SHP77 treated with DMSO at 0.1 percent for 48 hours (cell line): ENCODE data around the gene NDUFS3.
"Not testable (repeated sequence)": the region's sequence is repeated elsewhere in the genome, so short reads cannot be mapped to it uniquely, and the experiment has no call there.

Source experiments
- DNase-seq: peaks from one replicate; lab custom pipeline; 2025; lab: John Stamatoyannopoulos, UW

The NDUFS3 gene

GRCh38 chr11:47578524-47579494 is at the start of gene NDUFS3, which contains the start of gene KBTBD4:
Gene NDUFS3 (plus strand): TSS chr11:47579074. CDS start chr11:47579092, 18 bp downstream.
Gene KBTBD4 (minus strand): TSS chr11:47578970. CDS start chr11:47578951, 19 bp downstream.
- peak; percentile 91 for DNase-seq

GRCh38 chr11:47529951-47530350 is 48.9 kb upstream of the NDUFS3 start:
- DNase-seq = no peak

- DNase-seq = not testable (repeated sequence)
Measured at GRCh38 chr11:47530721-47531120, 48.2 kb upstream of the NDUFS3 start.

GRCh38 chr11:47531666-47532065 is 47.2 kb upstream of the NDUFS3 start:
- no peak for DNase-seq

GRCh38 chr11:47532597-47533213 is 46.2 kb upstream of the NDUFS3 start:
- DNase-seq = no peak

- no peak for DNase-seq
Measured at GRCh38 chr11:47533690-47534151, 45.2 kb upstream of the NDUFS3 start.

GRCh38 chr11:47534704-47535251 is 44.1 kb upstream of the NDUFS3 start:
- DNase-seq = no peak

GRCh38 chr11:47536915-47537314 is 42.0 kb upstream of the NDUFS3 start:
- DNase-seq = no peak

GRCh38 chr11:47538741-47539565 is 39.9 kb upstream of the NDUFS3 start:
- no peak for DNase-seq

- DNase-seq = no peak
Measured at GRCh38 chr11:47539681-47540039, 39.2 kb upstream of the NDUFS3 start.

- no peak for DNase-seq
Measured at GRCh38 chr11:47541070-47541469, 37.8 kb upstream of the NDUFS3 start.

- no peak for DNase-seq
Measured at GRCh38 chr11:47545298-47545697, 33.6 kb upstream of the NDUFS3 start.

GRCh38 chr11:47546274-47546673 is 32.6 kb upstream of the NDUFS3 start:
- not testable (repeated sequence) for DNase-seq

GRCh38 chr11:47550288-47551047 is 28.4 kb upstream of the NDUFS3 start:
- DNase-seq = no peak

- DNase-seq = no peak
Measured at GRCh38 chr11:47551086-47551485, 27.8 kb upstream of the NDUFS3 start.

- peak; percentile 16 for DNase-seq
Measured at GRCh38 chr11:47552056-47552565, 26.8 kb upstream of the NDUFS3 start.

- peak; percentile 87 for DNase-seq
Measured at GRCh38 chr11:47552566-47553405, 26.1 kb upstream of the NDUFS3 start, which contains the start of gene CELF1. Gene CELF1 (minus strand): TSS chr11:47553132. CDS start chr11:47499523, 53,609 bp downstream.

- DNase-seq = peak; percentile 84
Measured at GRCh38 chr11:47553406-47553743, 25.5 kb upstream of the NDUFS3 start.

GRCh38 chr11:47557004-47557403 is 21.9 kb upstream of the NDUFS3 start:
- DNase-seq = not testable (repeated sequence)

GRCh38 chr11:47558695-47559094 is 20.2 kb upstream of the NDUFS3 start:
- no peak for DNase-seq
